GM18502 (cell line): ENCODE measurements around the gene CSMD2.

ENCODE experiments used
- ATAC-seq: cut with Tn5 transposase; IDR thresholded peaks from one replicate; pipeline ENCODE4 v1.9.1; 2021; ENCODE audit warnings: mild to moderate bottlenecking; ENCODE audit not compliant: unreplicated experiment, poor library complexity

Gene CSMD2

GRCh38 chr1:33790577-33790976 is 374.5 kb downstream of the CSMD2 start:
- no peak for ATAC-seq

- no peak for ATAC-seq
These were observed 380.2 kb downstream of the CSMD2 start for GRCh38 chr1:33784876-33785275.

- ATAC-seq, result no peak
These were observed 382.3 kb downstream of the CSMD2 start for GRCh38 chr1:33782776-33783175.

GRCh38 chr1:33781652-33782051 is 383.4 kb downstream of the CSMD2 start:
- ATAC-seq, result no peak

- no peak for ATAC-seq
These were observed 387.7 kb downstream of the CSMD2 start for GRCh38 chr1:33777337-33777736.

- no peak for ATAC-seq
These were observed 396.2 kb downstream of the CSMD2 start for GRCh38 chr1:33768821-33769220.

- ATAC-seq, result no peak
These were observed 396.9 kb downstream of the CSMD2 start for GRCh38 chr1:33768106-33768505.

GRCh38 chr1:33764149-33764548 is 400.9 kb downstream of the CSMD2 start:
- no peak for ATAC-seq

GRCh38 chr1:33763406-33763805 is 401.6 kb downstream of the CSMD2 start:
- no peak for ATAC-seq

- ATAC-seq, result no peak
These were observed 402.1 kb downstream of the CSMD2 start for GRCh38 chr1:33762962-33763361.

- no peak for ATAC-seq
These were observed 402.8 kb downstream of the CSMD2 start for GRCh38 chr1:33762109-33762830.

GRCh38 chr1:33758698-33759097 is 406.3 kb downstream of the CSMD2 start:
- no peak for ATAC-seq

GRCh38 chr1:33753087-33753856 is 411.8 kb downstream of the CSMD2 start:
- no peak for ATAC-seq

- ATAC-seq, result no peak
These were observed 419.1 kb downstream of the CSMD2 start for GRCh38 chr1:33745942-33746341.

- ATAC-seq, result no peak
These were observed 421.6 kb downstream of the CSMD2 start for GRCh38 chr1:33743221-33743998.

- ATAC-seq, result no peak
These were observed 422.4 kb downstream of the CSMD2 start for GRCh38 chr1:33742663-33743062.

GRCh38 chr1:33741749-33742148 is 423.3 kb downstream of the CSMD2 start:
- ATAC-seq, result no peak

GRCh38 chr1:33740040-33740744 is 424.8 kb downstream of the CSMD2 start:
- ATAC-seq, result no peak

- ATAC-seq, result no peak
These were observed 426.1 kb downstream of the CSMD2 start for GRCh38 chr1:33738976-33739375.

GRCh38 chr1:33738536-33738935 is 426.5 kb downstream of the CSMD2 start:
- no peak for ATAC-seq
